OCI-LY3 (cell line): Measurements from ENCODE around the gene LARGE1.

Experiments used
- H2AFZ ChIP-seq: fragments of 200-600, 300-600 bp; shearing (Covaris generic); 2 replicates; pipeline ENCODE4 v1.6.0; 2014; ENCODE audit warnings: antibody characterized with exemption, low read depth, low read length
- H3K27ac ChIP-seq: fragments of 200-600, 300-600 bp; sonication (generic); 2 replicates; pipeline ENCODE4 v1.5.1; 2014; ENCODE audit warnings: mild to moderate bottlenecking, low read length, moderate library complexity, mixed read lengths
- H3K27me3 ChIP-seq: fragments of 200-600, 300-600 bp; sonication (generic); 2 replicates; pipeline ENCODE4 v1.6.1; 2014; ENCODE audit warnings: low read depth, low read length, mixed read lengths
- H3K36me3 ChIP-seq: fragments of 200-600, 300-600 bp; sonication (generic); replicated peaks from 2 replicates; pipeline ENCODE3; 2014; ENCODE audit warnings: low read depth, low read length, mixed read lengths
- H3K4me1 ChIP-seq: fragments of 300-600, 200-600 bp; sonication (generic); 2 replicates; pipeline ENCODE4 v1.6.1; 2014; ENCODE audit warnings: low read length, mixed read lengths
- H3K4me2 ChIP-seq: fragments of 200-600, 300-600 bp; sonication (generic); 2 replicates; pipeline ENCODE4 v1.6.1; 2014; ENCODE audit warnings: low read length, mixed read lengths
- H3K4me3 ChIP-seq: fragments of 300-600, 200-600 bp; sonication (generic); 2 replicates; pipeline ENCODE4 v1.5.1; 2014; ENCODE audit warnings: antibody characterized with exemption, mild to moderate bottlenecking, low read length, moderate library complexity
- H3K79me2 ChIP-seq: fragments of 300-600, 200-600 bp; shearing (Covaris generic); 2 replicates; pipeline ENCODE4 v1.6.1; 2014; ENCODE audit warnings: mild to moderate bottlenecking, low read length, mixed read lengths
- H3K9ac ChIP-seq: fragments of 300-600, 200-600 bp; shearing (Covaris generic); 2 replicates; pipeline ENCODE4 v1.6.0; 2014; ENCODE audit warnings: mild to moderate bottlenecking, low read length, moderate library complexity
- H3K9me3 ChIP-seq: fragments of 200-600, 300-600 bp; shearing (Covaris generic); 2 replicates; pipeline ENCODE4 v1.6.1; 2014; ENCODE audit warnings: low read length, mixed read lengths; ENCODE audit not compliant: insufficient read depth
- H4K20me1 ChIP-seq: fragments of 200-600, 300-600 bp; sonication (generic); 2 replicates; pipeline ENCODE4 v1.6.1; 2016; ENCODE audit warnings: low read length, mixed read lengths; ENCODE audit not compliant: insufficient read depth
- EZH2phosphoT487 ChIP-seq: fragments of 200-600 bp; shearing (Covaris generic); IDR thresholded peaks from 2 replicates; pipeline ENCODE4 v1.6.1; 2018; ENCODE audit warnings: antibody characterized with exemption, mixed run types, low read depth
- TF ChIP-seq, protein P1 (sequence below): fragments of 200-600, 300-600 bp; sonication (generic); IDR thresholded peaks from 2 replicates; pipeline ENCODE4 v1.5.1; 2014; ENCODE audit warnings: antibody characterized with exemption, low read length, low read depth

LARGE1 gene

DNA sequence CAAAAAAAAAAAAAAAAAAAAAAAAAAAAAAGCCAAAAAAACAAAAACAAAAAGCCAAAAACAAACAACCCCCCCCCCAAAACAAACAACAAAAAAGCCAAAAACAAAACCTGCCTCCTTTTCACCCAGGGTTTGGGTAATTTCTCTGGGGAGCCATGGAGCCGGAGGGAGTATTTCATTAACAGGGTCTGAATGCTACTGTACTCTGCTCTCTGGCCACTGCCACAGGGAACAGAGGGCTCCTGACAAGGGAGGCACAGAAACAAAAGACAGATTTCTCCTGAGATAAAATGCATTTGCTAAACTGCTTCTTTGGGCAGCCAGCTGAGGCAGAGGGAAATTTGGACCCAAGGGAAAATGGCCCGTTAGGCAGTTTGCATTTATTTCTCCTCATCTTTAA lies 596.0 kb downstream of the LARGE1 start:
- Histone ChIP-seq H3K4me3 (no peak overlapping the region), H3K36me3 (no peaks in the 10 kb centered on the region), H3K27me3 (no peaks in the 10 kb centered on the region), H4K20me1 (no peaks in the 10 kb centered on the region), H3K79me2 (no peaks in the 10 kb centered on the region), H3K9ac (no peak overlapping the region), H2AFZ (no peak overlapping the region), H3K4me2 (no peak overlapping the region), H3K4me1 (peaks cover 33% of the 10 kb centered on the region), H3K27ac (no peak overlapping the region), H3K9me3 (no peaks in the 10 kb centered on the region)
- TF ChIP-seq, protein P1, sequence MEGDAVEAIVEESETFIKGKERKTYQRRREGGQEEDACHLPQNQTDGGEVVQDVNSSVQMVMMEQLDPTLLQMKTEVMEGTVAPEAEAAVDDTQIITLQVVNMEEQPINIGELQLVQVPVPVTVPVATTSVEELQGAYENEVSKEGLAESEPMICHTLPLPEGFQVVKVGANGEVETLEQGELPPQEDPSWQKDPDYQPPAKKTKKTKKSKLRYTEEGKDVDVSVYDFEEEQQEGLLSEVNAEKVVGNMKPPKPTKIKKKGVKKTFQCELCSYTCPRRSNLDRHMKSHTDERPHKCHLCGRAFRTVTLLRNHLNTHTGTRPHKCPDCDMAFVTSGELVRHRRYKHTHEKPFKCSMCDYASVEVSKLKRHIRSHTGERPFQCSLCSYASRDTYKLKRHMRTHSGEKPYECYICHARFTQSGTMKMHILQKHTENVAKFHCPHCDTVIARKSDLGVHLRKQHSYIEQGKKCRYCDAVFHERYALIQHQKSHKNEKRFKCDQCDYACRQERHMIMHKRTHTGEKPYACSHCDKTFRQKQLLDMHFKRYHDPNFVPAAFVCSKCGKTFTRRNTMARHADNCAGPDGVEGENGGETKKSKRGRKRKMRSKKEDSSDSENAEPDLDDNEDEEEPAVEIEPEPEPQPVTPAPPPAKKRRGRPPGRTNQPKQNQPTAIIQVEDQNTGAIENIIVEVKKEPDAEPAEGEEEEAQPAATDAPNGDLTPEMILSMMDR = no peak
- no peak for TF ChIP-seq EZH2phosphoT487

DNA sequence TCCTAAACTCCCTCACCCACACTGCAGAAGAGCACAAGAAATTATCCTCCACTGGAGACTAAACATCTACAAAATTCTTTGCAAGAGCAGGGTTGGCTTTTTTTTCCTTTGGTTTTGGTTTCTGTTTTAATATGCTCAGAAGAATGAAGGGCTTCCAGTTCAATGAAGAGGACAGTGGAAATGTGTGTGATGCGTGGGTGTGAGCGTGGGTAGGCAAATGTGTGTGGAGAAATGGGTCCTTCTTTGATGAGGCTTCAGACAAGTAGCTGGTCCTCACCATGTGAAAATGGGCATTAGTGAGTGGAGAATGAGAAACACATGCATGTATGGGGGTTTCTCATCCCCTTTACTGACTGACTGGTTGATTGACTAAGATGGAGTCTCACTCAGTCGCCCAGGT lies 598.8 kb downstream of the LARGE1 start:
- no peaks in the 10 kb centered on the region for H3K27me3 ChIP-seq
- peak overlapping the region; percentile 11; the same call in 1 of the 2 replicates for H3K27ac ChIP-seq
- no peak for TF ChIP-seq EZH2phosphoT487
- TF ChIP-seq, protein P1 = no peak
- no peaks in the 10 kb centered on the region for H3K9me3 ChIP-seq
- H2AFZ ChIP-seq = no peak overlapping the region
- H4K20me1 ChIP-seq = no peaks in the 10 kb centered on the region
- H3K9ac ChIP-seq = no peak overlapping the region
- H3K4me3 ChIP-seq = peak overlapping the region; percentile 35
- H3K4me1 ChIP-seq = peaks cover 38% of the 10 kb centered on the region
- H3K79me2 ChIP-seq = no peaks in the 10 kb centered on the region
- no peaks in the 10 kb centered on the region for H3K36me3 ChIP-seq
- peak overlapping the region; percentile 78 for H3K4me2 ChIP-seq

DNA sequence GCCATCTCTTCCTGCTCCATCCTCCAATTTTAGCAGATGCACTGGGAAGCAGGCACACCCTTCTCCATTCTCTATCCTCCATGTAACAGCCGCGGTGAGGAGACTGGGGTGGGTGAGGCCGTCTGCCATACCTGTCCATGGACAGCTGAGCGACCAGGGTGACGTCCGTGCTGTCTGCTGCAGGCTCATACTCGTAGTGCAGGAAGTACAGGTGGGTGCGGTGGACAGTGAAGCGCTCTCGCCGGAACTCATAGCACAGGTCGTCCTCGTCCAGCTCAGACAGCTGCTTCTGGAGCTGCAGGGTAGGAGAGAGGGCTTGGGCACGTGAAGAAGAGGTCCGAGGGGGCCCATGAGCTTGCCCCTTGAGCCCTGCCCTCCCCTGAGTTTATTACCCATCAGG lies 604.3 kb downstream of the LARGE1 start:
- no peak overlapping the region for H3K4me3 ChIP-seq
- no peaks in the 10 kb centered on the region for H3K9me3 ChIP-seq
- peaks cover 5% of the 10 kb centered on the region for H3K36me3 ChIP-seq
- H3K27me3 ChIP-seq = no peaks in the 10 kb centered on the region
- H2AFZ ChIP-seq = no peak overlapping the region
- TF ChIP-seq, protein P1 = no peak
- TF ChIP-seq EZH2phosphoT487 = no peak
- no peaks in the 10 kb centered on the region for H4K20me1 ChIP-seq
- H3K9ac ChIP-seq = no peak overlapping the region
- H3K27ac ChIP-seq = no peak overlapping the region
- no peak overlapping the region for H3K4me2 ChIP-seq
- H3K79me2 ChIP-seq = no peaks in the 10 kb centered on the region
- H3K4me1 ChIP-seq = peaks cover 12% of the 10 kb centered on the region

DNA sequence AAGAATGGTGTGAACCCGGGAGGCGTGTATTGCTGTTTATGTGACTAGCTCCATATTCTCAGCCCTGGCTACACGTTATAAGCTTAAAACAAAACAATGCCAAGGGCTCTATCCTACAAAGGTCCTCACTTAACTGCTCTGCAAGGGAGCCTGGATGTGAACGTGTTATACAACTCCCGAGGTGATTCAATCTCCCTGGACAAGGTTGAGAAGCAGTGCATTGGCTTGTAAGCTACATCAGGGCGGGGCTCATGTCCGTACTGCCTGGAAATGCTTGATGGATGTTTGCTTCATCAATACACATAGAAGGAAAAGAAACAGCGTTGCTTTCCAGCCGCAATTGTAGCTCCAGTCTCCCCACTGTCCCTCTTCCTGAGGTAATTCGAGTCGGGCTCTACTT lies 605.2 kb downstream of the LARGE1 start:
- no peak overlapping the region for H2AFZ ChIP-seq
- H3K9ac ChIP-seq = no peak overlapping the region
- H3K4me2 ChIP-seq = no peak overlapping the region
- H3K36me3 ChIP-seq = peaks cover 5% of the 10 kb centered on the region
- no peak overlapping the region for H3K4me3 ChIP-seq
- no peak for TF ChIP-seq EZH2phosphoT487
- TF ChIP-seq, protein P1 = no peak
- no peak overlapping the region for H3K27ac ChIP-seq
- H3K9me3 ChIP-seq = no peaks in the 10 kb centered on the region
- peaks cover 5% of the 10 kb centered on the region for H3K4me1 ChIP-seq
- no peaks in the 10 kb centered on the region for H4K20me1 ChIP-seq
- no peaks in the 10 kb centered on the region for H3K79me2 ChIP-seq
- H3K27me3 ChIP-seq = no peaks in the 10 kb centered on the region
